Measurements from ENCODE around the gene BZW2. TPM values are rescaled to one million over a fixed set of nuclear protein-coding genes. Genes with fewer than 3 reads are reported as not detected.
A peak's percentile ranks its signal among the peaks of the same experiment; 100 is the strongest.

Gene BZW2
- total RNA-seq, 1 experiment from 2014 or later, result 341 TPM

DNA sequence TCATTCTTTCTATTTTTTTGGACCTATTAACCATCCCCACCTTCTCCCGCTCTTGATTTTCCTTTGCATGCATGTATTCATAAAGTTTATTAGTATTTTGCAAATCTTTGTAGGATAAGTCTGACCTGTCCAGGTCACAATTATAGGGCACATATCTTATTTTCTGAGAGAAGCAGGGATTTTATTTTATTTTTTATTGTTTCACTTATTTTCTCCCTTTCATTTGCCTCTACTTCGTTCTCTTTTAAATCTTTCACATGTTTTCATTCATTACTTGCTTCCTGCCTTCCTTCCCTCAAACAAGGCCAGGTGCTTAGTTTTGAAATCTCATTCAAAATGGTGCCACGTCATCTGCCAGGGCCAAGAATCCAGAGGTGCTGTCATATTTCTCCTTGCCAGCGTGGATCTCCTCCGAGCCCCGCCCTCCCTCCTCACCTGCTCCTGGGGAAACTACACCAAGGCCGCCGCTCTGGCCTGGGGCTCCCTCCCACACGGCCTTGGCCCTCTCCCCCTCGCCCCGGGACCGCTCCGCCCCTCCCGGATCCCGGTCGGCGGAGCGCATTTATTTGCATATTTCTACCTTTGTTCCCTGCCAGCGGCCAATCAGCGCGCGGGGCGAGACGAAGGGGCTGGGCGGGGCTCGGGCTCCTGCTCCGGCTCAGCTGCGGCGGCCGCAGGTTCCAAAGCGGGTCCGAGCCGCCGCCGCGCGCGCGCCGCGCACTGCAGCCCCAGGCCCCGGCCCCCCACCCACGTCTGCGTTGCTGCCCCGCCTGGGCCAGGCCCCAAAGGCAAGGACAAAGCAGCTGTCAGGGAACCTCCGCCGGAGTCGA lies 107.3 kb downstream of the BZW2 start, which contains the start of gene TSPAN13:
Gene TSPAN13 (plus strand): TSS at position 654 of the 830 bp plus-strand sequence. CDS start 213 bp downstream, outside the sequence.
- peak; percentile 93 for DNase-seq (ENCODE audit: low spot score)

- DNase-seq (ENCODE audit: low spot score), result peak; percentile 50
Measured at GRCh38 chr7:16753932-16754855, 108.2 kb downstream of the BZW2 start.

- no peak for DNase-seq (ENCODE audit: low spot score)
Measured at GRCh38 chr7:16754856-16755317, 108.9 kb downstream of the BZW2 start.

DNA sequence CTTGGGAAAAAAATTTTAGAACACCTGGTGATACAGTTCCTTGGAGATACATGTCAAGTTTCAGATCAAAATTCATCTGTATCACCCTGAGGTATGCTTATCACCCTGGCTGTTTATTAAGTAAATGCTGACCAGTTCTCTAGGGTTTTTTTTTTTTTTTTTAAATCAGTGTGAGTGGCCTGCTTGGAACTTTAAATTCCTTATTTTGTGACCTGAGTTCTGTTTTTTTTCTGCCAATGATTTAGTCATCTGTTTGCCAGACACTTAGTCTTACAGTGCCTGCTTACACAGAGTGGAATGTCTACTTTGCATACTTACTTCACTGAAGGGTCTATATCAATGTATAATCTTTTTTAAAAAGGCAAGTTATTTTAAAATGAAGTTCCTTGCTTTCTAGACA lies 109.4 kb downstream of the BZW2 start:
- no peak for DNase-seq (ENCODE audit: low spot score)

Other genes with a start within 250 kb of the BZW2 start
- 0.12 TPM in 1 of 2 replicates, not detected in the other for gene CRPPA, start 224.6 kb upstream of the BZW2 start, total RNA-seq (2014; rRNA removed; shearing (Covaris generic))
- 5.7 and 6.9 TPM in 2 replicates for gene SOSTDC1, start 180.4 kb upstream of the BZW2 start, total RNA-seq (2014; rRNA removed; shearing (Covaris generic))
- gene LRRC72, start 119.4 kb upstream of the BZW2 start, total RNA-seq (2014; rRNA removed; shearing (Covaris generic)), result not detected in 2 replicates
- gene ANKMY2, start 427 bp upstream of the BZW2 start, total RNA-seq (2014; rRNA removed; shearing (Covaris generic)), result 46.8 and 56.6 TPM in 2 replicates
- gene TSPAN13, start 107.6 kb downstream of the BZW2 start, total RNA-seq (2014; rRNA removed; shearing (Covaris generic)), result 55.0 and 80.5 TPM in 2 replicates
- not detected in 2 replicates for gene AGR2, start 158.8 kb downstream of the BZW2 start, total RNA-seq (2014; rRNA removed; shearing (Covaris generic))
- gene AGR3, start 235.8 kb downstream of the BZW2 start, total RNA-seq (2014; rRNA removed; shearing (Covaris generic)), result not detected in 2 replicates